Panc1 (cell line): ENCODE results near the gene NPHP3.

ENCODE experiments used
- REST ChIP-seq, 2 experiments: IDR thresholded peaks; 2 replicates each; pipeline ENCODE4 v1.6.1; 2011 to 2012; ENCODE audit warnings: low read depth in 2 of 2, control low read depth in 1 of 2, low read length in 1 of 2, mild to moderate bottlenecking in 1 of 2, moderate library complexity in 1 of 2; ENCODE audit not compliant: insufficient read depth in 1 of 2
- TF ChIP-seq, protein P1 (sequence below): fragments of 450-650 bp; IDR thresholded peaks from 2 replicates; pipeline ENCODE4 v1.5.1; 2017; ENCODE audit warnings: mild to moderate bottlenecking

DNA sequence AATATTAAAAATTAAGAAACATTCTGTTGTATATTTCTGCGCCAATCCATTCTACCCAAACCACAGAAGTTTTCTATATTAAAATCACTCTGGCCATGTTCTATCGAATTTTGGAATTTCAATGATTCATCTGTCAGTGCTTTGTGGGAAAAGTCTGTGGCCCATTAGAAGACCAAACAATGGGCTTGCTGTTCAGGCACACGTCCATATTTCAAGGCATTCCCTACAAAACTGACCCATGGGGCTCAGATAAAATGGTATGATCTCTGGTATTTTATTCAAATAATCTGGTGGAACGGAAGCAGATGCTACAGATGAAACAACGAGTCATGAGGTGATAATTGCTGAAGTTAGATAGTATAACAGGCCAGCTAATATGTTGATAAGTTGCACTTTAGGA, 12.4 kb downstream of the NPHP3 start:
- TF ChIP-seq, protein P1, sequence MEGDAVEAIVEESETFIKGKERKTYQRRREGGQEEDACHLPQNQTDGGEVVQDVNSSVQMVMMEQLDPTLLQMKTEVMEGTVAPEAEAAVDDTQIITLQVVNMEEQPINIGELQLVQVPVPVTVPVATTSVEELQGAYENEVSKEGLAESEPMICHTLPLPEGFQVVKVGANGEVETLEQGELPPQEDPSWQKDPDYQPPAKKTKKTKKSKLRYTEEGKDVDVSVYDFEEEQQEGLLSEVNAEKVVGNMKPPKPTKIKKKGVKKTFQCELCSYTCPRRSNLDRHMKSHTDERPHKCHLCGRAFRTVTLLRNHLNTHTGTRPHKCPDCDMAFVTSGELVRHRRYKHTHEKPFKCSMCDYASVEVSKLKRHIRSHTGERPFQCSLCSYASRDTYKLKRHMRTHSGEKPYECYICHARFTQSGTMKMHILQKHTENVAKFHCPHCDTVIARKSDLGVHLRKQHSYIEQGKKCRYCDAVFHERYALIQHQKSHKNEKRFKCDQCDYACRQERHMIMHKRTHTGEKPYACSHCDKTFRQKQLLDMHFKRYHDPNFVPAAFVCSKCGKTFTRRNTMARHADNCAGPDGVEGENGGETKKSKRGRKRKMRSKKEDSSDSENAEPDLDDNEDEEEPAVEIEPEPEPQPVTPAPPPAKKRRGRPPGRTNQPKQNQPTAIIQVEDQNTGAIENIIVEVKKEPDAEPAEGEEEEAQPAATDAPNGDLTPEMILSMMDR, result no peak
- no peak for TF ChIP-seq REST (IDR thresholded peaks at IDR 0.05; ENCODE audit: insufficient read depth in 1 of 2, low read depth in 2 of 2, low read length in 1 of 2)
